Right lobe of liver (tissue), 4 donors: Measurements from ENCODE around the gene ZNF594.
A peak's percentile ranks its signal among the peaks of the same experiment; 100 is the strongest.

ENCODE experiments used
- CTCF ChIP-seq, 4 donors: fragments of 200-600 bp in 3 of 4; fragments of 450-650 bp in 1 of 4; IDR thresholded peaks; one replicate each; pipeline versions ENCODE4 v1.5.1 to v1.8.0; 2016 to 2022; ENCODE audit warnings: antibody characterized with exemption in 4 of 4, mild to moderate bottlenecking in 2 of 4
- POLR2A ChIP-seq: fragments of 450-650 bp; IDR thresholded peaks from one replicate; pipeline ENCODE4 v1.6.1; 2017; ENCODE audit warnings: antibody characterized with exemption, mild to moderate bottlenecking
- donor health status: DM: no; HTN: no; CAD: no.
- donor health status: DM: no; HTN: no; CAD: no.
- donor health status: DM: no; HTN: yes; CAD: no.

DNA sequence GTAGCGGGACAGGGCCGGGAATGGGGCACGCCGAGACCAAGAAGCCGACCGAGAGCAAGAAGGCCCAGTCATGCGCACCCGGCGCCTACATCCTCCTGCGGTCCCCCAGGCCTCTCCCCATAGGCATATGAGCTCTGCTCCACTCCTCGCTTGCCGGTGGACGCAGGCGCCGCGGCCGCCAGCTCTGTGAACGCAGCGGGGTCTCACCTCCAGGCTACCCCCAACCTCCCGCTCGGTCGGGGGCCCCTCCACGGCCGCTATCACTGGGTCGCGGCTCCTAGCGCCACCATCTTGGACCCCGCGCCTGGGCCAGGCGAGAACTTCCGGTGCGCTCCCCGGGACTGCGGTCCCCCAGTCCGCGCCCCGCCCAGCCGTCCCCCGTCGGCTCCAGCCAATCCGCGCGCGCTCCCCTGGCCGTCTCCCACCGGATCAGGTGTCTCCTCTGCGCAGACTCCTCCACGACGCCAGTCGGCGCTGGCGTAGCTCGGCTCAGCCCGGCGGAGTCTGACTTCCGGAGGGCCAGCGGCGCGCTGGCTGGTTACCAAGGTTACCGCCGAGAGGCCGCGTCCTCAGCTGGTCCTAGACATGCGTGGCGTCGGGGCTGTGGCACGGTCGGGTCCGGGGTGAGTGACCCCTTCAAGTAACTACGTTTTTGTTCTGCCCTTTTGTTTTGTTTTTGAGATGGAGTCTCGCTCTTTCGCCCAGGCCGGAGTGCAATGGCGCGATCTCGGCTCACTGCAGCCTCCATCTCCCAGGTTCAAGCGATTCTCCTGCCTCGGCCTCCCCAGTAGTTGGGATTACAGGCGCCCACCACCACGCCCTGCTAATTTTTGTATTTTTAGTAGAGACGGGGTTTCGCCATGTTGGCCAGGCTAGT lies at the start of gene ZNF594:
- TF ChIP-seq CTCF (IDR thresholded peaks at IDR 0.05) (peak; percentile 66 to 87 (median 79)), POLR2A (peak; percentile 64)
